ENCODE data around the gene TEN1. TPM values are rescaled to one million over a fixed set of nuclear protein-coding genes. Genes with fewer than 3 reads are reported as not detected.

The TEN1 gene
- total RNA-seq = 15.8 and 16.1 TPM in 2 replicates

GRCh38 chr17:75978938-75979704 lies at the start of gene TEN1, which contains the start of gene ACOX1:
TEN1 (plus strand) TSS chr17:75979240; CDS start chr17:75986193, 6,953 bp downstream.
ACOX1 (minus strand) TSS chr17:75979166; CDS start chr17:75979073, 93 bp downstream.

GRCh38 chr17:75940727-75941441 lies 38.2 kb upstream of the TEN1 start, which contains the start of gene FBF1:
FBF1 (minus strand) TSS chr17:75941042; CDS start chr17:75938149, 2,893 bp downstream.

GRCh38 chr17:76000755-76001521 lies 21.9 kb downstream of the TEN1 start, which contains the start of gene CDK3:
CDK3 (plus strand) TSS chr17:76000855; CDS start chr17:76001426, 571 bp downstream.

GRCh38 chr17:76027159-76027839 lies 48.3 kb downstream of the TEN1 start, which contains the start of gene EVPL:
EVPL (minus strand) TSS chr17:76027306; CDS start chr17:76027198, 108 bp downstream.

Other genes with a start within 250 kb of the TEN1 start
- 62.2 and 70.3 TPM in 2 replicates for gene GALK1, start 214.0 kb upstream of the TEN1 start, total RNA-seq
- gene UNK, start 194.4 kb upstream of the TEN1 start, total RNA-seq = 13.6 and 32.3 TPM in 2 replicates
- gene UNC13D, start 134.8 kb upstream of the TEN1 start, total RNA-seq = 0.89 and 3.5 TPM in 2 replicates
- 84.4 and 94.8 TPM in 2 replicates for gene WBP2, start 123.9 kb upstream of the TEN1 start, total RNA-seq
- gene TRIM47, start 100.7 kb upstream of the TEN1 start, total RNA-seq = 11.3 and 15.3 TPM in 2 replicates
- gene TRIM65, start 82.3 kb upstream of the TEN1 start, total RNA-seq = 14.4 and 21.3 TPM in 2 replicates
- gene MRPL38, start 74.4 kb upstream of the TEN1 start, total RNA-seq = 24.1 and 27.1 TPM in 2 replicates
- gene FBF1, start 38.2 kb upstream of the TEN1 start, total RNA-seq = 9.5 and 15.1 TPM in 2 replicates
- gene ACOX1, start 74 bp upstream of the TEN1 start, total RNA-seq = 35.6 and 41.8 TPM in 2 replicates
- 1.2 and 3.5 TPM in 2 replicates for gene CDK3, start 21.6 kb downstream of the TEN1 start, total RNA-seq
- gene EVPL, start 48.1 kb downstream of the TEN1 start, total RNA-seq = 0.53 and 0.58 TPM in 2 replicates
- gene SRP68, start 93.3 kb downstream of the TEN1 start, total RNA-seq = 29.4 and 37.7 TPM in 2 replicates
- gene GALR2, start 95.5 kb downstream of the TEN1 start, total RNA-seq = 0.29 and 0.53 TPM in 2 replicates
- not detected in 2 replicates for gene ZACN, start 99.9 kb downstream of the TEN1 start, total RNA-seq
- 61.0 and 64.9 TPM in 2 replicates for gene EXOC7, start 124.5 kb downstream of the TEN1 start, total RNA-seq
- gene FOXJ1, start 162.0 kb downstream of the TEN1 start, total RNA-seq = not detected in 2 replicates